ENCODE data around the gene MYH7. TPM values are rescaled to one million over a fixed set of nuclear protein-coding genes. Genes with fewer than 3 reads are reported as not detected.
"Not testable (repeated sequence)": the region's sequence is repeated elsewhere in the genome, so short reads cannot be mapped to it uniquely, and the experiment has no call there.

The MYH7 gene
- total and polyA plus RNA-seq, 2 of the 4 experiments (the other 2 are of a cell fraction) = not detected

- H2BK20ac ChIP-seq (ENCODE audit: low read depth, low read length); H2BK5ac ChIP-seq (ENCODE audit: low read depth, low read length, poor library complexity, severe bottlenecking); dilution Hi-C loops (cut with HindIII; ENCODE audit: low sequenced_read_pairs, unreplicated experiment); H3K4me2 ChIP-seq (ENCODE audit: low read depth, low read length); H3K18ac ChIP-seq (ENCODE audit: low read depth, low read length); H2AK5ac ChIP-seq (ENCODE audit: low read depth, low read length); H3K36me3 ChIP-seq (ENCODE audit: control insufficient read depth, insufficient read depth, low read length); ATAC-seq (ENCODE audit: low read depth); H4K20me1 ChIP-seq (ENCODE audit: insufficient read depth, low read length); intact Hi-C loops (cut with micrococcal nuclease); H3K14ac ChIP-seq (replicated peaks; ENCODE audit: low read depth, low read length); H2BK15ac ChIP-seq (ENCODE audit: low read depth, low read length); BruUV-seq (replicated peaks); H3K9me3 ChIP-seq (ENCODE audit: control insufficient read depth, insufficient read depth, low read length); H3K56ac ChIP-seq (ENCODE audit: extremely low read depth, insufficient read depth, low read length); H3K9ac ChIP-seq (ENCODE audit: low read depth, low read length); H3K4me1 ChIP-seq (ENCODE audit: control insufficient read depth, insufficient read depth, low read length); H3K27ac ChIP-seq (ENCODE audit: insufficient read depth, low read length); H2AK9ac ChIP-seq (replicated peaks; ENCODE audit: low read depth, low read length, poor library complexity); H3K4me3 ChIP-seq (ENCODE audit: insufficient read depth, low read depth, low read length); H4K91ac ChIP-seq (ENCODE audit: insufficient read depth, low read depth, low read length); H3K4ac ChIP-seq (ENCODE audit: low read depth, low read length); H4K5ac ChIP-seq (ENCODE audit: low read depth, low read length); H3K9me1 ChIP-seq (ENCODE audit: insufficient read depth, low read length); POLR2A ChIA-PET (ENCODE audit: unreplicated experiment); H2AFZ ChIP-seq (replicated peaks; ENCODE audit: low read length, poor library complexity); in situ Hi-C loops (cut with MboI; ENCODE audit: low sequenced_read_pairs); H3K79me1 ChIP-seq (ENCODE audit: low read depth in 1 of 2, low read length in 2 of 2); H2BK120ac ChIP-seq (ENCODE audit: low read depth, low read length); H3K23ac ChIP-seq (ENCODE audit: low read depth, low read length); DNase-seq; H4K8ac ChIP-seq (ENCODE audit: low read depth in 2 of 2, low read length in 2 of 2): not testable (repeated sequence)
- H3K27me3 ChIP-seq (ENCODE audit: control insufficient read depth, insufficient read depth, low read length) = peaks cover 42% of the 10 kb centered on the region
- CTCF ChIA-PET = interaction anchor here (1.2 kb wide), 1 partner anchor 9 kb away, joined by 3 read pairs; no protein-coding TSS in a partner anchor
- 71% methylated on average over 2 of the region's 17 CpGs; no CpG with 5 or more reads in 1 of the 2 experiments for WGBS, 2 experiments (ENCODE audit: extremely low coverage in 2 of 2, insufficient read length in 1 of 2)
Observed at GRCh38 chr14:23386266-23386657, 49.2 kb downstream of the MYH7 start.
